Lung (tissue), 12 donors: ENCODE data around the gene DHX15. TPM values are rescaled to one million over a fixed set of nuclear protein-coding genes. Genes with fewer than 3 reads are reported as not detected.
A peak's percentile ranks its signal among the peaks of the same experiment; 100 is the strongest.

Experiments used
- ATAC-seq: fragments of 200-7000 bp; cut with Tn5 transposase; one replicate; pipeline ENCODE4 v1.9.1; 2020; ENCODE audit warnings: moderate number of reproducible peaks; ENCODE audit not compliant: insufficient read depth, low FRiP score
- DNase-seq, 3 donors: peaks; one replicate each; pipeline ENCODE4 v3.0.0-alpha.2; 2013 to 2017
- H3K27ac ChIP-seq, 2 donors: one replicate each; pipeline ENCODE4 v1.5.1; 2013; ENCODE audit warnings: mild to moderate bottlenecking in 2 of 2, moderate library complexity in 2 of 2, control low read depth in 1 of 2, inconsistent platforms in 1 of 2, low read depth in 1 of 2, low read length in 1 of 2
- H3K27me3 ChIP-seq, 3 donors: one replicate each; pipeline ENCODE4 v1.5.1; 2013; ENCODE audit warnings: low read length in 2 of 3; ENCODE audit not compliant: control insufficient read depth in 3 of 3, insufficient read depth in 3 of 3
- H3K36me3 ChIP-seq, 4 donors: one replicate each; pipeline ENCODE4 v1.5.1; 2013; ENCODE audit warnings: low read length in 4 of 4, mild to moderate bottlenecking in 1 of 4, moderate library complexity in 1 of 4; ENCODE audit not compliant: control insufficient read depth in 4 of 4, insufficient read depth in 4 of 4
- H3K4me1 ChIP-seq, 5 donors: one replicate each; pipeline ENCODE4 v1.5.1; 2013; ENCODE audit warnings: low read length in 5 of 5, mild to moderate bottlenecking in 2 of 5, moderate library complexity in 1 of 5; ENCODE audit not compliant: control insufficient read depth in 5 of 5, insufficient read depth in 5 of 5
- H3K4me3 ChIP-seq: one replicate; pipeline ENCODE4 v1.5.1; 2013; ENCODE audit warnings: mild to moderate bottlenecking, control low read depth, moderate library complexity
- H3K9ac ChIP-seq, 2 donors: one replicate each; pipeline ENCODE4 v1.5.1; 2013; ENCODE audit warnings: low read length in 2 of 2, control low read depth in 1 of 2; ENCODE audit not compliant: insufficient read depth in 1 of 2
- H3K9me3 ChIP-seq, 4 donors: one replicate each; pipeline ENCODE4 v1.5.1; 2013; ENCODE audit warnings: low read length in 3 of 4, mild to moderate bottlenecking in 1 of 4, moderate library complexity in 1 of 4; ENCODE audit not compliant: control insufficient read depth in 4 of 4, insufficient read depth in 3 of 4
- CTCF ChIP-seq: IDR thresholded peaks from 2 replicates; pipeline ENCODE4 v1.5.1; 2012; ENCODE audit warnings: mild to moderate bottlenecking; ENCODE audit errors: control extremely low read depth, extremely low read depth
- WGBS, 2 donors: extraction: QIAGEN DNeasy Blood & Tissue Kit; methylation state at CpG; one replicate each; pipeline ENCODE4 v1.1.7; 2013; 5-methylcytosine and 5-hydroxymethylcytosine counted together
- polyA plus RNA-seq, 2 donors: library from polyadenylated mRNA; stranded (reverse); fragments of 200-250 nt; gene quantifications; one replicate each; pipeline ENCODE4 v1.2.1, GENCODE V29; 2013
- total RNA-seq, 2 donors: library from RNA; depleted of rRNA in 1 of 2; stranded (reverse); fragments of >200 nt in 1 of 2; gene quantifications; one replicate each; pipeline ENCODE4 v1.2.1, GENCODE V29; 2014 to 2021
- donor health status: control.
- donor health status: control.
- donor health status: Bipolar disorder and iron deficiency.
- donor health status: healthy.
- donor health status: DM: yes; HTN: yes; CAD: no.

Gene DHX15
- total and polyA plus RNA-seq, 4 donors, result 60.3 to 292 (median 88.0) TPM

- ATAC-seq, result no peak
- no peaks in the 10 kb centered on the region for H3K9me3 ChIP-seq
- no peaks in the 10 kb centered on the region for H3K36me3 ChIP-seq
- H3K9ac ChIP-seq, result no peak overlapping the region
- DNase-seq, result peak; percentile 48 to 91 (median 88)
- H3K4me1 ChIP-seq, result peaks cover 0 to 9% (median 0%) of the 10 kb centered on the region in 5 donors
- H3K4me3 ChIP-seq, result no peak overlapping the region
- no peak overlapping the region for H3K27ac ChIP-seq
- H3K27me3 ChIP-seq, result no peaks in the 10 kb centered on the region
- TF ChIP-seq CTCF, result no peak
Measured at GRCh38 chr4:24607334-24607733, 23.0 kb upstream of the DHX15 start.

GRCh38 chr4:24605216-24605615, 20.9 kb upstream of the DHX15 start:
- Histone ChIP-seq H3K27ac (no peak overlapping the region), H3K4me1 (peaks cover 0 to 9% (median 0%) of the 10 kb centered on the region in 5 donors), H3K9me3 (no peaks in the 10 kb centered on the region), H3K4me3 (no peak overlapping the region), H3K27me3 (no peaks in the 10 kb centered on the region), H3K9ac (no peak overlapping the region), H3K36me3 (no peaks in the 10 kb centered on the region)
- DNase-seq, result no peak
- no peak for TF ChIP-seq CTCF
- no peak for ATAC-seq

DNA sequence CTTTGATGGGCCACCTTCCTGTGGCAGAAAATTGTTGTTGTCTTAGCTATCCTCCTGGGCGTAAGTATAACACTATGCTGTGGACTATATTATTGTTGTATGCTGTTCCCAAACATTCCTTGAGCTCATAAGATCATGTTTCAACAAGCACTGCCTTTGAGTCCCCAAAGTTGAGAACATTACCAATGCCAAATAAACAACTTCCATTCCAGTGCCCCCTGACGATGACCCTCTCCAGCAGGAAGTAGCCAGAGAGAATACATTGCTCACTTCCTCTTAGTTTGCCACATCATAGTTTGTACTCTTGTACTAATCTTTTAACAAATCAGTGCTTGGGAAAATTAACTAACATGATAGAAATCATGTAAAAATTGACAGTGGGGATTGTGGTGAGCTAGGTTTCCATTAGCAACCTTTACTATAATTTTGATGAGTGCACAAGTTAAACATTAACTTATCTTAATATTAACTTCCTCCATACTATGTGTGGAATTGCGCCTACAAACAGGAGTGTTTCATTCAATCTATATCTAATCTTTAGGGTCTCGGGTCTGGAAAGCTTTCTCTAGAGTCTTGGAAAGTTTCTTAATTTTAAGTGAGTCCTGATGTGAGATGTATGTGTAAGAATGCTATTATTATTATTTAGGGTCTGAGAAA, 20.3 kb upstream of the DHX15 start:
- Histone ChIP-seq H3K9ac (no peak overlapping the region), H3K9me3 (no peaks in the 10 kb centered on the region), H3K27ac (no peak overlapping the region), H3K4me1 (peaks cover 0 to 9% (median 0%) of the 10 kb centered on the region in 5 donors), H3K4me3 (no peak overlapping the region), H3K36me3 (no peaks in the 10 kb centered on the region), H3K27me3 (no peaks in the 10 kb centered on the region)
- WGBS, 2 donors, result 68 to 74% methylated on average over 4 of the region's 4 CpGs
- ATAC-seq (no peak), DNase-seq (no peak)
- no peak for TF ChIP-seq CTCF

DNA sequence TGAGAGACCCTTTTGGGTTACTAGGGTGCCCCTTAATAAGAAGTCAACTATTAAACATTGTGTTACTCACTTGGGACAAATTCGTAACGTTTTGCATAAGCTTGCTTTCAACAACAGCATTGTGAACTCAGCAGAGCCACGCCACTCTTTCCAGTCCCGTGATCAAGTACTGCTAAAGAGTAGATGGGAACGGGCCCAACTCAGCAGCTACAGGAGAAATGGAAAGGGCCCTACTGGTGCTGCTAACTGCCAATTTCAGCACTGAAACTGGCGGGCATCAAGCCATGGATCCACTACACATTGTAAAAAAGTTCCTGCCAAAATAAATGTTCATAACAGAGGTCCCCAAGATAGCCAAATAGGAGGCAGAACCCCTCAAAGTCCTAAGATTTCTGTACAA, 19.0 kb upstream of the DHX15 start:
- ATAC-seq (no peak), DNase-seq (no peak)
- Histone ChIP-seq H3K27me3 (no peaks in the 10 kb centered on the region), H3K4me1 (peaks cover 0 to 9% (median 2%) of the 10 kb centered on the region in 5 donors), H3K9ac (no peak overlapping the region), H3K27ac (no peak overlapping the region), H3K4me3 (no peak overlapping the region), H3K9me3 (no peaks in the 10 kb centered on the region), H3K36me3 (no peaks in the 10 kb centered on the region)
- TF ChIP-seq CTCF, result no peak
- WGBS, 2 donors, result 69 to 84% methylated on average over 6 of the region's 6 CpGs
